ENCODE results near the gene TNFRSF1B.

- no peak for TF ChIP-seq CTCF (conservative IDR thresholded peaks at IDR 0.05 in 1 of 2, IDR thresholded peaks at IDR 0.05 in 1 of 2; ENCODE audit: extremely low read depth in 1 of 2, insufficient read depth in 1 of 2, low read depth in 1 of 2, low read length in 2 of 2)
- no peak for TF ChIP-seq EZH2 (IDR thresholded peaks at IDR 0.05; ENCODE audit: borderline replicate concordance, low read length)
These were observed 3.6 kb upstream of the TNFRSF1B start for GRCh38 chr1:12163210-12163609.
